Measurements from ENCODE around the gene ZNF821.

Gene ZNF821

DNA sequence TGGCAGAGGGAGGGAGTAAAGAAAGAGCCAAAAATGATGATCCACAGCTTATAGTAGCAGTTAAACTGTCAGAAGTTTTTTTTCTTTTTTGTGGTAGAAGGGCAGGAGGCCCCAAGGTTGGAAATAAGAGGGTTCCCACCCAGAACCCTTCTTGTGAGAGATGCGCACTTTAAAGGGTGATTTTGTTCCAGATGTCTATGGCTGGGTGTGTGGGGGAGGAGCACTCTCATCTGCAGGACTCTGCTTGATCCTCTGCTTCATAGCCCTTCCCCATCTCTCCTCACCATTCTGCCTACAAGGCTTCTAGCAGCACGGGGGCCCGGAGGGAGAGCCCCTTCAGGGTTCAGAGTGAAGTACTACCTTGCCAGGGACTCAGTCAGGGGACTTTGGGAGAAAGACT lies 31.8 kb downstream of the ZNF821 start:
- DNase-seq (ENCODE audit: low read depth, low spot score), result no peak
- H3K27ac ChIP-seq, result no peak overlapping the region
- no peak overlapping the region for H3K9ac ChIP-seq (ENCODE audit: insufficient read length)
- H3K9me3 ChIP-seq (ENCODE audit: low read depth, low read length), result no peaks in the 10 kb centered on the region
- TF ChIP-seq EZH2 (IDR thresholded peaks at IDR 0.05) (no peak), FOXP2 (optimal IDR thresholded peaks at IDR 0.05; ENCODE audit: control extremely low read depth, extremely low read length, insufficient read depth) (no peak), POLR2AphosphoS5 (IDR thresholded peaks at IDR 0.05; ENCODE audit: borderline replicate concordance, low read depth, low read length) (no peak)
- no peaks in the 10 kb centered on the region; the same call in 1 of the 2 replicates for H3K36me3 ChIP-seq (ENCODE audit: insufficient read depth, low read length)
- no peak overlapping the region for H3K4me3 ChIP-seq

DNA sequence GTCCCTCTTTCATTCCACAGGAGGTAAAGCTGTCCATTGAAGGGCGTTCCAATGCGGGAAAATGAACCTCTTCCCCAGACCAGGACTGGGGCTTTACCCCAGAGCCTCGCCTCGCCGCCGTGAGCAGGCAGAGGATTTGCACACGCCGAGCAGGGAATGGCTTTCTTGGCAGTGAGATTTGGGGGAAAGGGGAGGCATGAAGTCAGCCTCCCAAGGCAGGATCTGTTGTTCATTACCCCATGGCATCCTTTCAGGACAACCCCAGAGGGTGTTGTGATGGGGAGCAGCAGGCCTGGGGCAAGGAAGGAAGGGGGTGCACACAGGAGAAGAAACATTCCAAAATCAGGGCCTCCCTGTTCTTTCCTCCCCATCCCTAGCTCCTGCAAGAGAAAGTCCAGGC lies 32.2 kb downstream of the ZNF821 start:
- no peak overlapping the region for H3K27ac ChIP-seq
- H3K9ac ChIP-seq (ENCODE audit: insufficient read length), result no peak overlapping the region
- H3K9me3 ChIP-seq (ENCODE audit: low read depth, low read length), result no peaks in the 10 kb centered on the region
- TF ChIP-seq FOXP2 (optimal IDR thresholded peaks at IDR 0.05; ENCODE audit: control extremely low read depth, extremely low read length, insufficient read depth), result no peak
- no peak for TF ChIP-seq POLR2AphosphoS5 (IDR thresholded peaks at IDR 0.05; ENCODE audit: borderline replicate concordance, low read depth, low read length)
- TF ChIP-seq EZH2 (IDR thresholded peaks at IDR 0.05), result no peak
- no peak for DNase-seq (ENCODE audit: low read depth, low spot score)
- no peaks in the 10 kb centered on the region; the same call in 1 of the 2 replicates for H3K36me3 ChIP-seq (ENCODE audit: insufficient read depth, low read length)
- no peak overlapping the region for H3K4me3 ChIP-seq

GRCh38 chr16:71848622-71849021 lies 35.4 kb downstream of the ZNF821 start:
- H3K4me3 ChIP-seq, result no peak overlapping the region
- H3K9me3 ChIP-seq (ENCODE audit: low read depth, low read length), result no peaks in the 10 kb centered on the region
- DNase-seq (ENCODE audit: low read depth, low spot score), result no peak
- no peaks in the 10 kb centered on the region; the same call in 1 of the 2 replicates for H3K36me3 ChIP-seq (ENCODE audit: insufficient read depth, low read length)
- TF ChIP-seq FOXP2 (optimal IDR thresholded peaks at IDR 0.05; ENCODE audit: control extremely low read depth, extremely low read length, insufficient read depth) (no peak), POLR2AphosphoS5 (IDR thresholded peaks at IDR 0.05; ENCODE audit: borderline replicate concordance, low read depth, low read length) (no peak), EZH2 (IDR thresholded peaks at IDR 0.05) (no peak)
- H3K9ac ChIP-seq (ENCODE audit: insufficient read length), result no peak overlapping the region
- H3K27ac ChIP-seq, result no peak overlapping the region

GRCh38 chr16:71847096-71847495 lies 36.9 kb downstream of the ZNF821 start:
- no peak for DNase-seq (ENCODE audit: low read depth, low spot score)
- H3K9ac ChIP-seq (ENCODE audit: insufficient read length), result peak overlapping the region; percentile 84
- H3K9me3 ChIP-seq (ENCODE audit: low read depth, low read length), result no peaks in the 10 kb centered on the region
- H3K36me3 ChIP-seq (ENCODE audit: insufficient read depth, low read length), result no peaks in the 10 kb centered on the region; the same call in 1 of the 2 replicates
- H3K27ac ChIP-seq, result no peak overlapping the region
- peak overlapping the region; percentile 82 for H3K4me3 ChIP-seq
- TF ChIP-seq POLR2AphosphoS5 (IDR thresholded peaks at IDR 0.05; ENCODE audit: borderline replicate concordance, low read depth, low read length), result no peak
- TF ChIP-seq EZH2 (IDR thresholded peaks at IDR 0.05), result no peak
- no peak for TF ChIP-seq FOXP2 (optimal IDR thresholded peaks at IDR 0.05; ENCODE audit: control extremely low read depth, extremely low read length, insufficient read depth)

GRCh38 chr16:71846431-71846830 lies 37.6 kb downstream of the ZNF821 start:
- no peak overlapping the region for H3K27ac ChIP-seq
- peak overlapping the region; percentile 82 for H3K4me3 ChIP-seq
- TF ChIP-seq FOXP2 (optimal IDR thresholded peaks at IDR 0.05; ENCODE audit: control extremely low read depth, extremely low read length, insufficient read depth) (no peak), EZH2 (IDR thresholded peaks at IDR 0.05) (no peak)
- no peak for DNase-seq (ENCODE audit: low read depth, low spot score)
- H3K9me3 ChIP-seq (ENCODE audit: low read depth, low read length), result no peaks in the 10 kb centered on the region
- peak overlapping the region; percentile 84 for H3K9ac ChIP-seq (ENCODE audit: insufficient read length)
- H3K36me3 ChIP-seq (ENCODE audit: insufficient read depth, low read length), result no peaks in the 10 kb centered on the region; the same call in 1 of the 2 replicates

DNA sequence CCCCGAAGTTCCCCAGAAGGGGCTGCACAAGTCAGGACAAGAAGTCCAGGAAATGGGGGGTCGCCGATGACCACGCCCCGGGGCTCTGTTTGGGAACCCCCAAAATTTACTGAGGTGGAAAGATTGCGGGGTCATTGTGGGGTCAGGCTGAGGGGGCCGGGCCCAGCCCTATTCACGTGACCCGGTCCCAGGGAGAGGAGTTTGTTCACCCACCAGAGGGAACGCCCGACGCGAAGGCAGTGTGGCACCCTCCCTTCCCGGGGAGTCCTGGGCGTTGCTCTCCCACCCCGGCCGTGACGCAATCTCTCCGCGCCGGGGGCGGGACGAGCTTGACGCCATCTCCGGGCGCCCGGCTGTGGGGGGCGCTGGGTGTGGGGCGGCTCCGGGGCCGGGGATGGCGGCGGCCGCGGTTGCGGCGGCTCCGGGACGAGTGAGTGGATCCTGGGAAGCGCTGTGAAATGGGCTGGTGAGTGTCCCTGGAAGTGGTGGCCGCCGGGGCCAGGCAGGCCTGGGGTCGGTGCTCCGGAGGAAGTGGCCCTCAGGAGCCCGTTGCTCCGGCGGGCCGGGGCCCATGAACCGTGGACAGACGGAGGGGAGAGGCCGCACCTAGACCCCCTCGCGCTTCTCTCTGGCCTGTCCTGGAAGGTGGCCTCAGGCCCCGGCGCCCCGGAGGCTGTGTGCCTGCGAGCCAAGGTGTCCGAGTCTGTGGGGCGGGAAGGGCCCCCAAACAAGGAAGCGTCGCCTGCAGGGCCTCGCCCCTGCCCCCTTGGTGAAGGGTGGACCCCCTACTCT lies 38.1 kb downstream of the ZNF821 start, which contains the start of gene ATXN1L:
TSS of gene ATXN1L (plus strand) at position 338 of the 792 bp plus-strand sequence. CDS start 3,765 bp downstream, outside the sequence.
- TF ChIP-seq POLR2AphosphoS5 (IDR thresholded peaks at IDR 0.05; ENCODE audit: borderline replicate concordance, low read depth, low read length) (peak; percentile 77), EZH2 (IDR thresholded peaks at IDR 0.05) (no peak)
- H3K9ac ChIP-seq (ENCODE audit: insufficient read length), result peak within 1 kb of the TSS; percentile 84
- peak within 1 kb of the TSS; percentile 82 for H3K4me3 ChIP-seq
- no peaks in the 10 kb centered on the region; the same call in 1 of the 2 replicates for H3K36me3 ChIP-seq (ENCODE audit: insufficient read depth, low read length)
- H3K9me3 ChIP-seq (ENCODE audit: low read depth, low read length), result no peaks in the 10 kb centered on the region
- no peak within 1 kb of the TSS for H3K27ac ChIP-seq
- no peak for DNase-seq (ENCODE audit: low read depth, low spot score)

GRCh38 chr16:71843572-71843971 lies 40.4 kb downstream of the ZNF821 start:
- DNase-seq (ENCODE audit: low read depth, low spot score), result no peak
- H3K9ac ChIP-seq (ENCODE audit: insufficient read length), result no peak overlapping the region
- TF ChIP-seq POLR2AphosphoS5 (IDR thresholded peaks at IDR 0.05; ENCODE audit: borderline replicate concordance, low read depth, low read length) (no peak), FOXP2 (optimal IDR thresholded peaks at IDR 0.05; ENCODE audit: control extremely low read depth, extremely low read length, insufficient read depth) (no peak), EZH2 (IDR thresholded peaks at IDR 0.05) (no peak)
- H3K9me3 ChIP-seq (ENCODE audit: low read depth, low read length), result no peaks in the 10 kb centered on the region
- no peaks in the 10 kb centered on the region for H3K36me3 ChIP-seq (ENCODE audit: insufficient read depth, low read length)
- no peak overlapping the region for H3K27ac ChIP-seq
- H3K4me3 ChIP-seq, result no peak overlapping the region

DNA sequence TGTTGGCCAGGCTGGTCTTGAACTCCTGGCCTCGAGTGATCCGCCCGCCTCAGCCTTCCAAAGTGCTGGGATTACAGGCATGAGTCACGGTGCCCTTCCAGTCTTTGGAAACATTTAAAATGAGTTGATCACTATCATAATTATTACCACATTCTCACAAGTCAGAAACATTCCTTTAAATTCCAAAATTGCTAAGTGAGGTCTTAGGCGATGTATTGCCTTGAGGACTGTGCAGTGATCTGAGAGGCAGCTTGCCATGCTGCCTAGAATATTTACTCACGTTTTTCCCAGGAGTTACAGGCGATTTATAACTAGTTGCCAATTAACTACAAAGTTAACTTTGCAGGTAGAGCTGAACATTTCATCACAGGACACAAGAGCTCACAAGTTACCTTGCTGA lies 43.9 kb downstream of the ZNF821 start:
- Histone ChIP-seq H3K9ac (ENCODE audit: insufficient read length) (no peak overlapping the region), H3K27ac (no peak overlapping the region), H3K9me3 (ENCODE audit: low read depth, low read length) (no peaks in the 10 kb centered on the region), H3K36me3 (ENCODE audit: insufficient read depth, low read length) (no peaks in the 10 kb centered on the region), H3K4me3 (no peak overlapping the region)
- no peak for TF ChIP-seq EZH2 (IDR thresholded peaks at IDR 0.05)
- TF ChIP-seq POLR2AphosphoS5 (IDR thresholded peaks at IDR 0.05; ENCODE audit: borderline replicate concordance, low read depth, low read length), result no peak
- TF ChIP-seq FOXP2 (optimal IDR thresholded peaks at IDR 0.05; ENCODE audit: control extremely low read depth, extremely low read length, insufficient read depth), result no peak
- DNase-seq (ENCODE audit: low read depth, low spot score), result no peak

Data from SK-N-MC (cell line).